Spinal cord (tissue), 10 donors: ENCODE data around the gene TMTC2. TPM values are rescaled to one million over a fixed set of nuclear protein-coding genes. Genes with fewer than 3 reads are reported as not detected.

ENCODE experiments used
- DNase-seq, 6 donors: peaks; one replicate each; pipeline versions ENCODE4 v3.0.0 to v3.0.0-alpha.2; 2013 to 2015; ENCODE audit warnings: low spot score in 6 of 6, low read depth in 4 of 6
- H3K27ac ChIP-seq: one replicate; pipeline ENCODE4 v1.5.1; 2013; ENCODE audit warnings: low read depth, low read length, control low read depth
- H3K27me3 ChIP-seq: one replicate; pipeline ENCODE4 v1.6.1; 2013; ENCODE audit warnings: low read length; ENCODE audit not compliant: control insufficient read depth, insufficient read depth
- H3K36me3 ChIP-seq: one replicate; pipeline ENCODE4 v1.6.1; 2013; ENCODE audit warnings: low read length; ENCODE audit not compliant: control insufficient read depth, insufficient read depth
- H3K4me1 ChIP-seq: one replicate; pipeline ENCODE4 v1.6.1; 2013; ENCODE audit warnings: low read length; ENCODE audit not compliant: control insufficient read depth, insufficient read depth
- H3K4me3 ChIP-seq: one replicate; pipeline ENCODE4 v1.5.1; 2013; ENCODE audit warnings: low read depth, low read length, control low read depth
- H3K9me3 ChIP-seq: one replicate; pipeline ENCODE4 v1.6.1; 2013; ENCODE audit warnings: low read length; ENCODE audit not compliant: control insufficient read depth, insufficient read depth
- WGBS: methylation state at CpG from one replicate; pipeline ENCODE4 v1.1.5; 2013; ENCODE audit warnings: missing lambda C conversion rate; ENCODE audit not compliant: insufficient coverage; 5-methylcytosine and 5-hydroxymethylcytosine counted together
- polyA plus RNA-seq, 2 donors: library from polyadenylated mRNA; unstranded; fragments of 120-200 nt; gene quantifications; one replicate each; pipeline ENCODE4 v1.2.1, GENCODE V29; 2013; ENCODE audit not compliant: insufficient read length in 2 of 2
- total RNA-seq, 2 donors: library from RNA; depleted of rRNA in 1 of 2; stranded (reverse); fragments of 120-200 nt in 1 of 2; fragments of >200 nt in 1 of 2; gene quantifications; one replicate each; pipeline versions ENCODE4 v1.2.3 to v1.2.4, GENCODE V29; 2013 to 2014
- donor health status: healthy.

Gene TMTC2
- total and polyA plus RNA-seq, 4 donors = 21.1 to 37.1 (median 27.7) TPM

DNA sequence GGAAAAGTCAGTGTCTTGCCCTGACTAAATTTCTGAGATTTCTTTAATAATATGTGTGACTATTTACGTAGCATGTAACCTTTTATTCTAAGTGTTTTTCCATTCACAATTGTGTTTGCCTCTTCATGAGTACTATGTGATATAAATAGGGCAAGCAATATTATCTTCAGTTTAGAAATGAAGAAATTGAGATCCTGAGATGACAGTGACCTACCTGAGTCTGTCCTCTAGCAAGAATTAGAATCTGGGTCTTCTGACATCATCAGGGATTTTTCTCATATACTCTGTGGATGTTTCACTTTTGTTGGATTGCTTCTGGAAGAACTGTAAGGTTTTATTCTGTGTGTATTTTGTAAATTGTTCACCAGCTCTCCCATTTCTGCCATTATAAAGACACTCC, 35.0 kb downstream of the TMTC2 start:
- Histone ChIP-seq H3K9me3 (no peaks in the 10 kb centered on the region), H3K27ac (no peak overlapping the region), H3K36me3 (no peaks in the 10 kb centered on the region), H3K4me3 (no peak overlapping the region), H3K27me3 (no peaks in the 10 kb centered on the region), H3K4me1 (no peaks in the 10 kb centered on the region)
- no CpG with 5 or more reads among the region's 1 CpG for WGBS
- no peak for DNase-seq

DNA sequence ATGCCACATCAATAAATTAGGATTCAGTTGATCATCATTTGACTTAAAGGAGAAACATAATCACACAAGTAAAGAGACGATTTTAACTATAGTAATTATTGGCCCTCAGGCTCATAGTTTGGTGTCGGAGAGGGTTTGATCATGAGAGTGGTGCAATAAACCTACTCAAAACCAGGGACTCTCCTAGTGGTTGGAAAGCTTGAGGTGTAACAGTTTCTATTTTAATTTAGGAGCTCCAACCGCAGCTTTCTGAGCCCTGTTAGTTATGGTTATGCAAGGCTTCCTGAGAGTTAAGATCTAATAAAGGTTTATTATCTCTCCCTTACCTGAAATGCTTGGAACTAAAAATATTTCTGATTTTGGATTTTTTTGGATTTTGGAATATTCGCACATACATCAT, 36.4 kb downstream of the TMTC2 start:
- no peaks in the 10 kb centered on the region for H3K4me1 ChIP-seq
- no peak for DNase-seq
- H3K4me3 ChIP-seq = no peak overlapping the region
- H3K36me3 ChIP-seq = no peaks in the 10 kb centered on the region
- no peaks in the 10 kb centered on the region for H3K9me3 ChIP-seq
- H3K27ac ChIP-seq = no peak overlapping the region
- H3K27me3 ChIP-seq = no peaks in the 10 kb centered on the region
- no CpG with 5 or more reads among the region's 4 CpGs for WGBS

DNA sequence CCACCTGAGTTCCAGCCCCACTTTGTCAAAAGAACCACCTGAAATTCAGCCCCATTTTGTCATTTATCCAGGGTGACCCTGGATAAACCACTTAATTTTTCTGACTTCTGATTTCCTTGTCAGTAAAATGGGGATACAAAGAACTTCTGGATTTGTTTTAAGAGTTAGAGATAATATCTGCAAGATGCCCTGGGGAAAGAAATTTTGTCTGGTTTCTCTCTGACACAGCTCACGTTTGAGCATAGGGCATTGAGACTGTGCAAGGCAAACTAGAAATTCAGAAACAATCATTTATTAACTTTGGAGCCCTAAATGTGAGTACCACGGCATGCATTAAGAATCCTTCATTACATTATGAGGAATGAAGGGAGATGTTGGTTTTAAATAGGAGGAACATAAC, 37.2 kb downstream of the TMTC2 start:
- Histone ChIP-seq H3K36me3 (peaks cover 7% of the 10 kb centered on the region), H3K27ac (no peak overlapping the region), H3K4me3 (no peak overlapping the region), H3K9me3 (no peaks in the 10 kb centered on the region), H3K4me1 (no peaks in the 10 kb centered on the region), H3K27me3 (no peaks in the 10 kb centered on the region)
- no CpG with 5 or more reads among the region's 2 CpGs for WGBS
- no peak for DNase-seq

DNA sequence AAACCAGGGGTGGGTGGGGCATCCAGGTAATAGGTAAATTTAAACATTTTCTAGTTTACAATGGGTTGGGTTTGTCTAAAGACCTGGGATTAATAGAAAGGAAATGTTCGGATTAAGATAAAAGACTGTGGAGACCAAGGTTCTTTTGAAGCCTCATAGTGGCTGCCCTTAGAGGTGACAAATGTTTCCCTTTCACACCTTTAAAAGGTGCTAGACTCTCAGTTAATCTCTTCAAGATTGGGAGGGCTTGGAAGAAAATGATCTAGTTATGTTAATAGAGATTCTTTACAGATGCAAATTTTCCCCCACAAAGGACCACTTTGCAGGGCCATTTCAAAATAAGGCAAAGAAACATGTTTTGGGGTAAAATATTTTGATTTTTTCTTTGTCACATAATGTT, 39.0 kb downstream of the TMTC2 start:
- WGBS = no CpG with 5 or more reads among the region's 1 CpG
- H3K27me3 ChIP-seq = no peaks in the 10 kb centered on the region
- H3K4me1 ChIP-seq = no peaks in the 10 kb centered on the region
- no peak overlapping the region for H3K4me3 ChIP-seq
- H3K9me3 ChIP-seq = no peaks in the 10 kb centered on the region
- H3K36me3 ChIP-seq = peaks cover 9% of the 10 kb centered on the region
- DNase-seq = no peak
- no peak overlapping the region for H3K27ac ChIP-seq

DNA sequence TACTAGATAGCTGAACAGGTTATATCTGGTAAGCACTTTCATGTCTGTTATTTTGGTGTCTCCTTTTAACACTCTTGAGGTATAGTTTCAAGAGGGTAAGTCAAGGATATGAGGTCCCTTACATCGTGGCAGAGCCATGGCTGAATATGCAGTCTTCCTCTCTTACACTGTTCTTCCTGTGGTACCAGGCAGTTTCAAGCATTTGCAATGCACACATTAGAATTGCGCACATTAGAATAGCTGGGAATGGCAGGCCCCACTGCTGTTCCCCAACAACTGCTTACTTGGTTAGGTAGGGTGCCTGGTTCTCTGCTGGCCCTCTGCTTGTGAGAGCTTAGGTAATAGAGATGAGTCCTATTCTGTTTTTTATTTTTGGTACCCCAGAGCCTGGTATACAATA, 41.2 kb downstream of the TMTC2 start:
- WGBS = no CpG with 5 or more reads among the region's 2 CpGs
- Histone ChIP-seq H3K36me3 (peaks cover 9% of the 10 kb centered on the region), H3K4me1 (no peaks in the 10 kb centered on the region), H3K27ac (no peak overlapping the region), H3K4me3 (no peak overlapping the region), H3K27me3 (no peaks in the 10 kb centered on the region), H3K9me3 (no peaks in the 10 kb centered on the region)
- DNase-seq = no peak

DNA sequence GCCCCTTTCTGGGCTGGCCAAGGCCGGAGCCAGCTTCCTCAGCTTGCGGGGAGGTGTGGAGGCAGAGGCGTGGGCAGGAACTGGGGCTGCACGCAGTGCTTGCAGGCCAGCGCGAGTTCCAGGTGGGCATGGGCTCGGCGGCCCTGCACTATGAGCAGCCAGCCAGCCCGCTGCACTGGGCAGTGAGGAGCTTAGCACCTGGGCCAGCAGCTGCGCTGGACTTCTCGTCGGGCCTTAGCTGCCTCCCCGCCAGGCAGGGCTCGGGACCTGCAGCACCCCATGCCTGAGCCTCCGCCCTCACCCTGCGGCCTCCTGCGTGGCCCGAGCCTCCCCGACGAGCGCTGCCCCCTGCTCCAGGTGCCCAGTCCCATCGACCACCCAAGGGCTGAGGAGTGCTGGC, 42.0 kb downstream of the TMTC2 start:
- no peaks in the 10 kb centered on the region for H3K9me3 ChIP-seq
- no peaks in the 10 kb centered on the region for H3K4me1 ChIP-seq
- no peak overlapping the region for H3K4me3 ChIP-seq
- peaks cover 9% of the 10 kb centered on the region for H3K36me3 ChIP-seq
- WGBS = 97% methylated on average over 22 of the region's 22 CpGs
- H3K27ac ChIP-seq = no peak overlapping the region
- H3K27me3 ChIP-seq = no peaks in the 10 kb centered on the region
- no peak for DNase-seq

DNA sequence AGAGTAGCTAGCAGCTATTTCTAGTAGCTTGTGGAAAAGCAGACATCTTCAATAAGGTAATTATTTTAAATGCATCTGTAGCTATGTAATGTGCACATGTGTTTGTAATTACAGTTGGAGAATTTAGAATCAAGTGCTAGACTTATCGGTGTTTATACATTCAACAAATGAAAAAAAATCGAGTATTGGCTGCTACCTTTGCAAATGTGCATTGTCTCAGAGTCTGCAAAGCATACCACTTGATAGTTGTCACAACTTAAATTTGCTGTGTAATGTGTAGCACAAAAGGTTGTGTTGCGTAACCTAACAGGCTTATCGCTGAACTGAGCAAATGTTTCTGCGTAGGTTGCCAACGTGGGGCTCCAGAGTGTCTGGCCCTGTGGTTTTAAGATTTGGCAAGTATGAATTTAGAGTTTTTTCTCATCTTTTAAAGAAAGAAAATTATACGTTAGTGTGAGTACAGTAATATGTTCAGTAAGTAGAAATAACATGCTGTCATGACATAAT, 44.3 kb downstream of the TMTC2 start:
- Histone ChIP-seq H3K9me3 (no peaks in the 10 kb centered on the region), H3K4me1 (no peaks in the 10 kb centered on the region), H3K27ac (no peak overlapping the region), H3K27me3 (no peaks in the 10 kb centered on the region), H3K36me3 (peaks cover 9% of the 10 kb centered on the region), H3K4me3 (no peak overlapping the region)
- WGBS = 91% methylated on average over 5 of the region's 7 CpGs
- no peak for DNase-seq

DNA sequence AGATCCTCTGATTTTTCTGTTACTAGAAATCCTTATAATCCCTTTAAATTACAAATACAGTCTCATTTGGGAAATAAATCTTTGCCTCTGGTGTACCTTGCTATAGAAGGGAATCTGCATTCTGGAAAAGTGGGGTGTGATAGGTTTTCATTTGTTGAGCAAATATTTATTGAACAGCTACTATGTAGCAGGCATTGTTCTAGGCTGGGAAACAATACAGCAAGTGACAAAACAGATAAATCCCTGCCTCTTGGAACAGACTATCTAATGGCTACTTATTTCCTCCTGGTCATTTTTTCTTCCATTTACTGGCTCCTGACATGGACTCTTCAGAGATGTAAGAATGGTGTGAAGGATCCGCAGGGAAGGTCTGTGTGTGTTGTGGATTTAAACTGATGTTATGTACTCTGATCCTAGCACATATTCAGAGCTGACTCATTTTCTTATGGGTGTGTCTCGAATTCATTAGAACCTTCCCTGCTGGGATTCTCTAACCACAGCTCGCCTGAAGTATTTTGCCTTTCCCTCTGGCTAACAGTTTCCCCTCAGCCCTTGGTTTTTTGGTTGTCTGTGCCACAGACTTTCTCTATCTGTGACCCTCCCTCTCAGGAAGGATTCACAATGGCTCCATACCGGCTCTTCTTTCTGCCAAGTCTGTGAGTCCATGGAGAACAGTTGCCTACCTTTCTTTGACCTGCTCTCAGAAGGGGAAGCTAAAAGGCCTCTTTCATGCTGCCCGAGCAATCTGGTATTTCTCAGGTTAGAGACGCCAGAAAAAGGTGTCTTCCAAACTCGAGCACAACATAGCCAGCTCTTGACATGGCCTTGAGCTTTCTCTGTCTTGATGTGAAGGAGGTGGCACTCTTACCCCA, 53.7 kb downstream of the TMTC2 start:
- Histone ChIP-seq H3K27ac (no peak overlapping the region), H3K4me1 (no peaks in the 10 kb centered on the region), H3K9me3 (no peaks in the 10 kb centered on the region), H3K27me3 (no peaks in the 10 kb centered on the region), H3K4me3 (no peak overlapping the region), H3K36me3 (no peaks in the 10 kb centered on the region)
- no peak for DNase-seq
- 93% methylated on average over 4 of the region's 7 CpGs for WGBS

DNA sequence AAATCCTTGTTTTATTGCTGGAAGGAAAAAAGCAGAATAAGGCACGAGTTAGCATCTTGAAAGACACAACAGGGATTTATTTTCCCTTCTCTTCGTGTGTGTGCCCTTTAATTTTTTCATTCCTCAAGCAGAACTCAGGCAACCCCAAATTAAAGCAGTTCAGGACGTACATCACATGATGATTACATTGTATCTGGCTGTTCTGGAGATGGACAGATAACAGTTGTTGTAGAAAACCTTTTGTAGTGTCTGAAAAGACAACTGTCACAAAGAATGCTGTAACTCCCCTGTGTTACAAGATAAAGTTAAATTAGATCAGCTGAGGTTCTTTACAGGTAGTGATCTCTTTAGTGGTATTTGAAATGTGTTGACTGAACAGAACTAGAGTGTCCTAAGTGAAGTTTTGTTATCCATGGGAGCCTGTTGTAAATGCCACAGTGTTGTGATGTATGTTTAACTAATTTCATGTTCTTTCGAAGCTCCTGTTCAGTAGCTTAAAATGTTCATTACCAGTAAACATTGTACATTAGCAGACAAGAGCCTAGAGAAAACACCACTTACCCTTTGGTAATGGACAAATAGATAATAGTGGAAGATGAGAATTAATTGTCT, 58.5 kb downstream of the TMTC2 start:
- H3K4me3 ChIP-seq = no peak overlapping the region
- WGBS = 20% methylated on average over 1 of the region's 4 CpGs

DNA sequence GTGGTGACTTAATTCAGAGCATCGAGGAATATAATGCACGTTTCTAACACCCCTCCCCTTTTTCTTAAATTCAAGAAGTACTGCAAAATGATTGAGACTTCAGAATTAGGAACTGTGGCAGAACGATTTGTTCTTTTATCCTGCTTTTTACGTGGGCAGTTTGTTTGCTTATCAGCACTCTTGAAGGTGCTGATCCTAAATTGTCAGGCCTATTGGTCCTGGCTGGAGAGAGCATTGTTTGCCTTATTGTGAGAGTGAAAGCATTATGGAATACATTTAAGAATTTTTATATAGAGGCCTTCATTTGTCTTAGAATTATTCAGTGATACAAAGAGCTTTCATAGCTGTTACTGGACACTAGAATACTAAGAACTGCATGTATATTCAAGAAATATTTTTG, 59.1 kb downstream of the TMTC2 start:
- Histone ChIP-seq H3K4me1 (no peaks in the 10 kb centered on the region), H3K27me3 (no peaks in the 10 kb centered on the region), H3K4me3 (no peak overlapping the region), H3K27ac (no peak overlapping the region), H3K36me3 (no peaks in the 10 kb centered on the region), H3K9me3 (no peaks in the 10 kb centered on the region)
- WGBS = no CpG with 5 or more reads among the region's 4 CpGs
- DNase-seq = no peak

More for the DNA sequence above, 58.5 kb downstream of the TMTC2 start:
- Histone ChIP-seq H3K27ac (no peak overlapping the region), H3K4me1 (no peaks in the 10 kb centered on the region), H3K9me3 (no peaks in the 10 kb centered on the region), H3K36me3 (no peaks in the 10 kb centered on the region), H3K27me3 (no peaks in the 10 kb centered on the region)
- no peak for DNase-seq
